Stimulated activated naive CD8-positive, alpha-beta T cell treated with anti-CD3 and anti-CD28 coated beads, Interleukin-15, amount 100 ng/mL, for 72 hours (primary cell): ENCODE data around the gene LAMA3.
A peak's percentile ranks its signal among the peaks of the same experiment; 100 is the strongest.
"Not testable (repeated sequence)": the region's sequence is repeated elsewhere in the genome, so short reads cannot be mapped to it uniquely, and the experiment has no call there.

Source experiments
- ATAC-seq: fragments of 150-1000 bp; cut with Tn5 transposase; 2 replicates; pipeline ENCODE4 v1.10.0; 2021; ENCODE audit warnings: mild to moderate bottlenecking, moderate library complexity
- DNase-seq, 2 donors: peaks; one replicate each; pipeline ENCODE4 v3.0.0; 2021 to 2022
- H3K27ac Mint-ChIP-seq, 2 donors: one replicate each; pipeline ENCODE4 v1.8.0; 2022; ENCODE audit warnings: mild to moderate bottlenecking in 2 of 2, mixed read lengths in 2 of 2, moderate library complexity in 2 of 2
- H3K27me3 Mint-ChIP-seq: one replicate; pipeline ENCODE4 v1.8.0; 2022; ENCODE audit warnings: mixed read lengths
- H3K4me1 Mint-ChIP-seq: one replicate; pipeline ENCODE4 v1.8.0; 2022; ENCODE audit warnings: mild to moderate bottlenecking, mixed read lengths
- H3K4me3 Mint-ChIP-seq, 2 donors: one replicate each; pipeline ENCODE4 v1.8.0; 2022; ENCODE audit warnings: mild to moderate bottlenecking in 2 of 2, mixed read lengths in 2 of 2, moderate library complexity in 1 of 2
- H3K9me3 Mint-ChIP-seq, 2 donors: one replicate each; pipeline ENCODE4 v1.8.0; 2022; ENCODE audit warnings: mixed read lengths in 2 of 2

Gene LAMA3

DNA sequence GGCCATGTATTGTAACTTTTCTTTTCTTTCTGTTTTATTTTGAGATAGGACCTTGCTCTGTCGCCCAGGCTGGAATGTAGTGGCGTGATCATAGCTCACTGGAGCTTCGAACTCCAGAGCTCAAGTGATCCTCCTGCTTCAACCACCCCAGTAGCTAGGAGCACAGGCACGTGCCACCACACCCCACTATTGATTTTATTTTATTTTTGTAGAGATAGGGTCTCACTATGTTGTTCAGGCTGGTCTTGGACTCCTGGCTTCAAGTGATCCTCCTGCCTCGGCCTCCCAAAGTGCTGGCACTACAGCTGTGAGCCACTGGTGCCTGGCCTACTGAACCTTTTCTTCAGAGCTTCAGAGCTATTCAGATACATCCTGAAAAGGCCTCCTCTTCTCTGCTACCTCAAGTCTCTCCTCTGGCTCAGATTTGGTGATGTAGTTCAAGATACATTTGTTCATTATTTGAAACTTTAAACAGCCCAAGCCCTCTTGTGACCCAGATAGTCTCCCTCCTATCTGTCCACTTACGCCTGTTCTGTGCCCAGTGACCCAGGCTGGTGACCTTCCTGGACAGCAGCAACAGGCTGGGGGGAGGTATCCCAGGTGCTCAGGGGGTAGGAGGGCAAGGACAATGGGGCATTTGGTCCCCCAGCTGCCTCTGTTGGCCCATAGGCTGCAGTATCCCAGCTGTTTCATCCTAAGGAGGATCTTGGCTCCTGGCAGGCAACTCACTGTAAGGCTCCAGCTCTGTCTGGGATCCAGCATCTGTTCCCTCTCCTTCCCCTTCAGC lies 38.6 kb downstream of the LAMA3 start:
- peak overlapping the region in 1 of 2 donors; percentile 76 for H3K27ac Mint-ChIP-seq
- H3K9me3 Mint-ChIP-seq, result no peaks in the 10 kb centered on the region
- H3K27me3 Mint-ChIP-seq, result peaks cover 19% of the 10 kb centered on the region
- DNase-seq, result no peak
- peaks cover under 1% of the 10 kb centered on the region for H3K4me1 Mint-ChIP-seq
- no peak for ATAC-seq
- no peak overlapping the region for H3K4me3 Mint-ChIP-seq

DNA sequence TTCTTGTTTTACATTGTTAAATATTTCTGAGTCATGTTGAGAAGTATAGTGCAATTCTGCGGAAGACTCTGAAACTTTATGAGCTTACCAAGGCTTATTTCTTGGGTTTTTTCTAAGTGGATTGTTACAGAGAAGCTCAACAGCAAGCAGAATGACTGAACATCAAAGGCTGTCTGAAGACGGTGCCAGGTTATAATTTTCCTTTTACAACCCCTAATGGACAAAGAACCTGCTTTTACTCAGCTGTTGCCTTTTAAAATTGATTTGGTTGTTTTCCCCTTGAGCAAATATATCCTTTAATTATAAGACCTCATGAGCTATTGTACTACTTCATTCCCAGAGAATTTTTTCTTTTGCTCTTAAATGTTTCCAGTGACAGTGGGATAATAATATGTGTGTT lies 41.6 kb downstream of the LAMA3 start:
- Mint-ChIP-seq H3K4me1 (peaks cover 14% of the 10 kb centered on the region), H3K9me3 (no peaks in the 10 kb centered on the region), H3K27ac (no peak overlapping the region), H3K4me3 (no peak overlapping the region), H3K27me3 (peaks cover 6% of the 10 kb centered on the region)
- ATAC-seq, result no peak
- no peak for DNase-seq

DNA sequence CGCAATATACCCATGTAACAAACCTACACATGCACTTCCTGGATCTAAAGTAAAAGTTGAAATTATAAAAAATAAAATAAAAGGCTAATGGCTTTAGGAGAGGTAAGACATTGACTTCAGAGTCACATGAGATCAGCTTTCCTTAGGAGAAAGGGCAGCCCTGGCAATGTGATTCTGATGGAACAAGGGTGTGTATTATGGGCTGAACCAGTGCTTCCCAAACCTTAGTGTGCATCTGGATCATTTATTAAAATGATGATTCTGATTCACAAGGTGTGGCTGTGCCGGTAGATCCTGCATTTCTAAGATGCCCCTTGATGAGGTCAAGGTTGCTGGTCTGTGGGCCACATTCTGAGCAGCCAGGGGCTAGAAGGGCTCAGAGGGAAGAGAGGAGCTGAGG lies 42.6 kb downstream of the LAMA3 start:
- H3K4me1 Mint-ChIP-seq, result peaks cover 14% of the 10 kb centered on the region
- peaks cover 6% of the 10 kb centered on the region for H3K27me3 Mint-ChIP-seq
- H3K9me3 Mint-ChIP-seq, result no peaks in the 10 kb centered on the region
- no peak overlapping the region for H3K27ac Mint-ChIP-seq
- H3K4me3 Mint-ChIP-seq, result no peak overlapping the region
- DNase-seq (no peak), ATAC-seq (no peak)

DNA sequence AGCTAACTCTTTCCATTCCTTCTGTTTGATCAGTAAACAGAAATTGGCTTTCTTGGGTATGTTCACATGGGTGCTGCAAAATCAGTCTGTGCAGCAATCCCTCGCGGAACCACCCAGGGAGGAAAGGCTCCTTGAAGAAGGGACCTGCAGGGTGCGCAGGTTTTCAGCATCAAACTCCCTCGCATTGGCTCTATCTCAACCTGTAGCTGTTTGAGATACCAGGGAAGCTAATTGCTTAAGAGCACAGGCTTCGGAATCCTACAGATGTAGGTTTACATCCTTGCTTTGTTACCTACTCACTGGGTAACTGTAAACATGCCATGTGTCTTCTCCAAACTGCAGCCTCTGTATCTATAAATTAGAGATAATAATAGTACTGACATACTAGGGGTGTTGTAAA lies 43.2 kb downstream of the LAMA3 start:
- DNase-seq, result no peak
- peaks cover 6% of the 10 kb centered on the region for H3K27me3 Mint-ChIP-seq
- ATAC-seq, result no peak
- H3K4me3 Mint-ChIP-seq, result no peak overlapping the region
- H3K27ac Mint-ChIP-seq, result no peak overlapping the region
- H3K4me1 Mint-ChIP-seq, result peaks cover 14% of the 10 kb centered on the region
- no peaks in the 10 kb centered on the region for H3K9me3 Mint-ChIP-seq

DNA sequence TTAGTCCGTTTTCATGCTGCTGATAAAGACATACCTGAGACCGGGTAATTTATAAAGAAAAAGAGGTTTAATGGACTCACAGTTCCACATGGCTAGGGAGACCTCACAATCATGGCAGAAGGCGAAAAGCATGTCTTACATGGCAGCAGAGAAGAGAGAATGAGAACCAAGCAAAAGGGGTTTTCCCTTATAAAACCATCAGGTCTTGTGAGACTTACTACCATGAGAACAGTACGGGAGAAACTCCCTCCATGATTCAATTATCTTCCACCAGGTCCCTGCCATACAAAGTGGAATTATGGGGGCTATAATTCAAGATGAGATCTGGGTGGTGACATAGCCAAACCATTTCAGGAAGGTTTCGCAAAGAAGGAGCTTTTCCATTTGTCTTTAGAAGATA lies 44.0 kb downstream of the LAMA3 start:
- ATAC-seq, H3K9me3 Mint-ChIP-seq, H3K4me3 Mint-ChIP-seq, DNase-seq, H3K27ac Mint-ChIP-seq: not testable (repeated sequence)
- peaks cover 14% of the 10 kb centered on the region for H3K27me3 Mint-ChIP-seq
- H3K4me1 Mint-ChIP-seq, result peaks cover 22% of the 10 kb centered on the region

DNA sequence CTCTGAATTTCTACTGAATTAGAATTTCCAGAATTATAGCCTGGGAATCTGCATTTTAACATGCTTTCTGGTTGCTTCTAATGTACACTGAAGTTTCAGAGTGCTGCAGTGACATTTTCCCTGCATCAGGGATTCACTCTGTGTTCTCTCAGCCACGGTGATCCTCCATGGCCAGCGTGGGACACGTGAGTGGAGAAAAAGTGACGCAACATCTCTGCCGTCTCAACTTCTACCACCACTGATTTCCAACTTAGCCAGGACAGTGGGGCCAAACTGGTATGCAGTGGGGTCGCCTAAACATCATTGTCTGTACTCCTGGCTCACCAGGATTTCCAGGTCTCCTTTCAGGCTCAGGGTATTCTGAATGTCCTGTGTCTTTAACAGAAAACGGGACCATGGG lies 44.6 kb downstream of the LAMA3 start:
- Mint-ChIP-seq H3K27me3 (peaks cover 15% of the 10 kb centered on the region), H3K4me3 (no peak overlapping the region), H3K9me3 (no peaks in the 10 kb centered on the region), H3K27ac (no peak overlapping the region), H3K4me1 (peaks cover 28% of the 10 kb centered on the region)
- ATAC-seq (no peak), DNase-seq (no peak)

DNA sequence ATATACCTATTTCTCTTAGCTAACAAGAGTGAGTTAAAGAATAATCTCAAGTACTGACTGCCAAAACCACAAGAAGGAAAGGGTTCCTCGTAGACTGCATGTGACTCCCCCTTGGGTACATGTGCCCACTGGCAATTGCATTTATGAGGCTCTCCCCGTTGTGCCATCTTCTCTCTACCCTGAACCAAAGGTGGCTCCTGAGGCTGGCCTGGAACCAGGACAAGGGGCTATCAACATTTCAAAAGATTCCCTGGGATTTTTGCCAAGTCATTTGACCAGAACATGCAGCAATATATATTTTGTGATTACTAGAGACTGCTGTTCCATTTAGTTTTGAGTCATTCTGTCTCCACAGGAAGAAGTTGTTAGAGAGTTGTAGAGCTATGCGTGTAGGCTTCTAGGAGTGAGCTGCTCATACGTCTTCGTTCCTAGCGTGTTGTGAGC lies 45.8 kb downstream of the LAMA3 start:
- no peak for DNase-seq
- H3K27me3 Mint-ChIP-seq, result peaks cover 15% of the 10 kb centered on the region
- H3K4me3 Mint-ChIP-seq, result no peak overlapping the region
- H3K9me3 Mint-ChIP-seq, result no peaks in the 10 kb centered on the region
- H3K27ac Mint-ChIP-seq, result no peak overlapping the region
- peaks cover 31% of the 10 kb centered on the region for H3K4me1 Mint-ChIP-seq
- ATAC-seq, result no peak

DNA sequence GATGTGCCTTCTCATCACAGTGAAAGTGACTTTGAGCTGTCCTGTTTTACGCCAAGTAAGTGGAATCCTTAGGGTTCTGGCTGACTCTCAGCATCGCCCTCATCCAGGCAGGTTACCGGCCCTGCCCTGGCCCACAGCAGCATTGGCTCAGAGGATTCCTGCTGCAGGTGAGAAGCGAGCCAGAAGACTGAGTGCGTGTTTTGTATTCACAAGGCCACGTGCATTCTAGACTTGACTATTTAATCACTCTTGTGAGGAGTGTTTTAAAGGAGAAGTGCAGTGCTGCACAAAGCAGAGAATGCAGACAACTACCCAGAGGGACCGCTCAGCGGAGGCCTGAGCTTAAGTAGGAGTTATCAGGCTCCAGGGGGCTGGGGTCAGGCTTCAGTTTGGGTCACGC lies 48.3 kb downstream of the LAMA3 start:
- Mint-ChIP-seq H3K27ac (no peak overlapping the region), H3K9me3 (no peaks in the 10 kb centered on the region), H3K4me3 (no peak overlapping the region), H3K4me1 (peaks cover 31% of the 10 kb centered on the region), H3K27me3 (peaks cover 9% of the 10 kb centered on the region)
- DNase-seq, result no peak
- ATAC-seq, result no peak

DNA sequence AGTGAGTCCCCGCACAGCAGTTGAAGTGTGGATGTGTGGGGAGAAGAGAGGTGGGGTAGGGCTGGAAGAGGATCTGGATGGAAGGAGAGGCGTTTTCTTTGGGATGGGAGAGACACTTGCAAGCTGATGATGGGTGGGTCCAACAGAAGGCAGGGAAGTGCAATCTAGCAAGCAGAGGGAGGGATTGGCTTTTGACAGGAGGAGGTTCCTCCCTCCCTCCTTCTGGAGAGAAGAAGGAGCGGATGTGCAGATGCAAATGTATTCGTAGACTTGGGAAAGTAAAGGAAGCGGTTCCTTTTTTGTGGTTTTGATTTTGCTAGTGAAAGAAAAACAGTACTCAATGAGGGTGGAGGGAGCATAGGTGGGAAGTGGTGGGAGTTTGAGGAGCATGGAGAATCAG lies 48.9 kb downstream of the LAMA3 start:
- Mint-ChIP-seq H3K4me1 (peaks cover 28% of the 10 kb centered on the region), H3K27ac (no peak overlapping the region), H3K4me3 (peak overlapping the region in 1 of 2 donors; percentile 0)

DNA sequence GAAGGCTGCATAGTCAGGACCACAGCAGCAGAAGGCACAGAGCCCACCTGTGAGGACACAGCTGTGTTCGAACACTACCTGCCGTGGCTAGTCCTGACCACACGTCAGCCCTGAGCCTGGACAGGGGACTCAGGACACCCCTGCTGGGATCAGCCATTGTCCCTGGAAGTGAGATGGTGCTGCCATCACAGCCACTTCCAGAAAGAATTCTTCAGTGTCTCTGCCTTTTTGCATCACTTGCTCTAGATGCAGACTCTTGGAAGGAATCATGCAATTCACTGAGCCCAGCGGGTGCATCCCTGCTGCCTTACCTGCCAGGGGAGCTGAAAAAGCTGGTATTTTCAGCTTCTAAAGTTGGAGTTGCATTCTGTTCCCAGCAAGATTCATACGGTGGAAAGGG lies 49.3 kb downstream of the LAMA3 start:
- H3K27me3 Mint-ChIP-seq, result peaks cover 14% of the 10 kb centered on the region
- DNase-seq (no peak), ATAC-seq (no peak)
- peaks cover 26% of the 10 kb centered on the region for H3K4me1 Mint-ChIP-seq
- H3K9me3 Mint-ChIP-seq, result no peaks in the 10 kb centered on the region
- H3K27ac Mint-ChIP-seq, result no peak overlapping the region
- H3K4me3 Mint-ChIP-seq, result peak overlapping the region in 1 of 2 donors; percentile 0

More for the DNA sequence above, 48.9 kb downstream of the LAMA3 start:
- H3K9me3 Mint-ChIP-seq, result no peaks in the 10 kb centered on the region
- ATAC-seq, result no peak
- DNase-seq, result no peak
- H3K27me3 Mint-ChIP-seq, result peaks cover 10% of the 10 kb centered on the region

DNA sequence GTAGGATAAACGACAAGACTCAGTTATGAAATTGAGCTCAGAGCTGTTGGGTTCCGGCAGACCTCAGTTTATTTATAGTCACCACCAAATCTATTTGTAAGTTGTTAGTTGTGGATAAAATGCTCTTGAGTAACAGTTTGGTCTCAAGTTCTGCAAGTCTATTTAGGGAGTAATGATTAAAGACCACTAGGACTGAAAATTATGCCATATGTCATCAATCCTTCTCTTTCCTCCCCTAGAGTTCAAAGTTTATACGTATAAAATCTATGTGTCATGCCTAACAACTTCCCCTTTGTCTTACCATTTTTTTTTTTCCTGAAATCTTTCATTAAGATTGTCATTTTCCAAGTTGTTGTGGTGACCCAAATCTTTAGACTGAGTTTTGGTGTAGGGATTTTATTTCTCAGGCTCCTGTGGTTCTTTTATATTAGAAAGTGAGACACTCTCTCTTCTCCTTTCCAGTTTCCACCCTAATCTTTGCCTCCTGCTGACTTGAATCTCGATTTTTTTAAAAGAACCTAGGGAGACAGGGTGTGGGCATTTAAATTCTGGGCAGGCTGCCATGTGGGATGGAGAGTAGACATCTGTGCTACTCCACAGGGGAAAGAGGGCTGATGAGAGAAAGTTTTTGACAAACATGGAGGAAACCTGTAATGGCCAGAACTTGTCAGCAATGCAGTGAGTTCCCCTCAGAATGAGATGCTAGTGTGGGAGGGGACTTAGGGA lies 51.0 kb downstream of the LAMA3 start:
- Mint-ChIP-seq H3K4me3 (no peak overlapping the region), H3K27ac (no peak overlapping the region), H3K4me1 (peaks cover 22% of the 10 kb centered on the region), H3K27me3 (peaks cover 23% of the 10 kb centered on the region), H3K9me3 (no peaks in the 10 kb centered on the region)
- no peak for ATAC-seq
- no peak for DNase-seq

DNA sequence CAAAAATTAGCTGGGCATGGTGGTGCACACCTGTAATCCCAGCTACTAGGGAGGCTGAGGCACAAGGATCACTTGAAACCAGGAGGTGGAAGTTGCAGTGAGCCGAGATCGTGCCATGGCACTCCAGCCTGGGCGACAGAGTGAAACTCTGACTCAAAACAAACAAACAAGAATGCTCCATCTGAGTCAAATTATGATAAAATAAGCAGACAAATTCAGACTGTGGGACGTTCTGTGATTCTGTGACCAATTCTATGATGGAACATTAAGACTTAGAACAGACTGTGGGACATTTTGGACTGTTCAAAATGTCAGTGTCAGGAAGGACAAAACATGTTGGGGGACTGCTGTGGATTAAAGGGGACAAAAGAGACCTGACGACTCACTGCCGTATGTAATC lies 52.7 kb downstream of the LAMA3 start:
- H3K9me3 Mint-ChIP-seq, H3K27ac Mint-ChIP-seq, ATAC-seq, DNase-seq, H3K4me3 Mint-ChIP-seq: not testable (repeated sequence)
- Mint-ChIP-seq H3K27me3 (peaks cover 23% of the 10 kb centered on the region), H3K4me1 (peaks cover 17% of the 10 kb centered on the region)

DNA sequence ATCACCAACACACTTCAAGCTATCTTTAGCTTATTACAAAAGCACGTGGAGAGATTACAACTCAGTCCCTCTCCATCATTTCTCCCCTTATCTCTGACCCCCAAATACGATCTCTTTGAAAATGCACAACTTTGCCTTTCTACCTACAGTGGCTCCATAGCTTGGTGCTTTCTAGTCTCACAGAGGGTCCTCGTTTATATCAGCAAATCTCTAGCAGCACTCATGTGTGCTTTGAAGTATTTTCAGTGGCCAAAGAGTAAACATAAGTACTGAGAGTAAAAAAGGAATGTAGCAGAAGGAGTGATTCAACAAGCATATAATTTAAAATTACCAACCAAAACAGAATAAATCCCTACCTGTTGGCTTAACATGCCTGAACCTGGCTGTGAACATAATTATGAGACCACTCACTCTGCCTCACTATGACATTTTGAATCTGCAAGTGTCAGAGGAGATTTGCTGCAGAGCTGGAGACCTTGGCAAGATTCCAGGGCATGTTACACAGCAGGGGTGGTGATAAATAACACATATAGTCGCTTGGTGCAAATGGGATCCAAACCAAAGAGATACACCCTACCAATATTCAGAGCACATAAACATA lies 54.6 kb downstream of the LAMA3 start:
- H3K4me1 Mint-ChIP-seq, result peaks cover 4% of the 10 kb centered on the region
- H3K4me3 Mint-ChIP-seq, result no peak overlapping the region
- H3K9me3 Mint-ChIP-seq, result no peaks in the 10 kb centered on the region
- DNase-seq (no peak), ATAC-seq (no peak)
- peaks cover 13% of the 10 kb centered on the region for H3K27me3 Mint-ChIP-seq
- H3K27ac Mint-ChIP-seq, result no peak overlapping the region

DNA sequence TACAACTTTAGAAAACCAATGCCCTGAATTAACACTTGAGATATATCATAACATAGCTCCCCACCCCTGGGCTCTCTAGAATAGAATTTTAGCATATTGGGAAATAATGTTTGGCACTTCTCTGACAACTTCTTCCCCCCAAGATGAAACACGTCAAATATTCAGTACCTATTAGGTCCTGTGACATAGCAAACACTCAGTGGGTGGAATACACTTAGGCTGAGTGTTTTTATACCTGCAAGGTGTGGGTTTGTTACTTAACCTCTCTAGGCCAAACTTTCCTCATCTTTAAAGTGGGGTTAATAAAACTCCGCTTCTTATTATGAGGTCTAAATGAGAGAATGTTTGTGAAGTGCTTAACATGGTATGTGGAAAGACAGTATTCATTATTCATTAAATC lies 56.1 kb downstream of the LAMA3 start:
- H3K27ac Mint-ChIP-seq, result no peak overlapping the region
- H3K27me3 Mint-ChIP-seq, result peaks cover 13% of the 10 kb centered on the region
- DNase-seq (no peak), ATAC-seq (no peak)
- no peaks in the 10 kb centered on the region for H3K9me3 Mint-ChIP-seq
- H3K4me3 Mint-ChIP-seq, result no peak overlapping the region
- no peaks in the 10 kb centered on the region for H3K4me1 Mint-ChIP-seq

DNA sequence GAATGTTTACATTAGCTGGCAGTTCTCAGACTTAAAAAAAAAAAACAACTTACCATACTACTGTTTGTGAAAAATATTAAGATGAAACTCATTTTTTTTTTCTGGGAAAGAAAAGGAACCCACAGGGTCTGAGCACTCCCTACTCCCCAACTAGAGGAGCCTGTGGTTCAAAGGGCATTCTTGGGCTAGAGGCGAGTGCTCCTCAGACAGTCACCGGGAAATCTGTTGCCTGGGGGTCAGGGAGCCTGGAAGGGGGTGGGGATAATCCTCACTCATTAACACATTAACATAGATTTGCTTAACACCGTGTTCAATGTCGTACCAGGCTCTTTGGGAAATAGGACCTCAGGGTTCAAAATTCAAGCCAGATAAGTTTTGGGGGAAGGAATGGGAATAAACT lies 57.6 kb downstream of the LAMA3 start:
- DNase-seq (no peak), ATAC-seq (no peak)
- Mint-ChIP-seq H3K9me3 (no peaks in the 10 kb centered on the region), H3K4me3 (no peak overlapping the region), H3K27me3 (peaks cover 13% of the 10 kb centered on the region), H3K27ac (no peak overlapping the region), H3K4me1 (no peaks in the 10 kb centered on the region)

DNA sequence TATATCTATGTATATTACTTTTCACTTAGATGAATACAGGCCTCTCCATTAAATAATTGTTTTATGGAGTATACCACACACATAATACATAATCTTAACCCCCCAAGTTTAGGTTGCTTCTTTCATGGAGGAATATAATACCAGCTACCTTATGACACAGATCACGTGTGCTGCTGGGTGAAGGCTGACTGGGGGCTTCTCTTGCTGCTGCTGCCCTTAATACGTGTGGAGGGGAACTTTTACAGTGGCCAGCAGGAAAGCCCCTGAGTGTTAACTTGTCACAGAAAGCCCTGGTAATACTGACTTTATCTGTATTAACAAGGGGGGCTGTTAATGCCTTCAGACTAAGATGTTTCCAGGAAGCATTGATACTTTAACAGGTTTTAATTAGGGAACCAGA lies 63.1 kb downstream of the LAMA3 start:
- DNase-seq (no peak), ATAC-seq (no peak)
- H3K4me3 Mint-ChIP-seq, result no peak overlapping the region
- no peaks in the 10 kb centered on the region for H3K27me3 Mint-ChIP-seq
- H3K4me1 Mint-ChIP-seq, result no peaks in the 10 kb centered on the region
- H3K27ac Mint-ChIP-seq, result no peak overlapping the region
- H3K9me3 Mint-ChIP-seq, result no peaks in the 10 kb centered on the region
